Neural cell (in vitro differentiated cells): ENCODE results near the gene BEX2. TPM values are rescaled to one million over a fixed set of nuclear protein-coding genes. Genes with fewer than 3 reads are reported as not detected.

Source experiments
- H2AFZ ChIP-seq: fragments of 200-600, 300-800 bp; sonication (generic), shearing (Covaris generic); 2 replicates; pipeline ENCODE4 v1.6.0; 2014; ENCODE audit warnings: low read depth, mild to moderate bottlenecking, antibody characterized with exemption, low read length, moderate library complexity
- H3F3A ChIP-seq: fragments of 200-600 bp; shearing (Covaris generic); 2 replicates; pipeline ENCODE4 v1.6.1; 2016; ENCODE audit warnings: mild to moderate bottlenecking, moderate library complexity, mixed read lengths, antibody characterized with exemption, low read length; ENCODE audit not compliant: insufficient read depth, poor library complexity, severe bottlenecking
- H3K27ac ChIP-seq: fragments of 200-600, 300-800 bp; sonication (generic), shearing (Covaris generic); 2 replicates; pipeline ENCODE4 v1.5.1; 2014; ENCODE audit warnings: mild to moderate bottlenecking, low read length, moderate library complexity
- H3K27me3 ChIP-seq: fragments of 300-800, 200-600 bp; sonication (generic), shearing (Covaris generic); 2 replicates; pipeline ENCODE4 v1.6.0; 2014; ENCODE audit warnings: mild to moderate bottlenecking, low read depth, low read length, moderate library complexity; ENCODE audit not compliant: insufficient read depth
- H3K36me3 ChIP-seq: fragments of 300-800, 200-600 bp; sonication (generic), shearing (Covaris generic); 2 replicates; pipeline ENCODE4 v1.5.1; 2014; ENCODE audit warnings: mild to moderate bottlenecking, antibody characterized with exemption, low read length, moderate library complexity; ENCODE audit not compliant: insufficient read depth
- H3K4me2 ChIP-seq: fragments of 300-800, 200-600 bp; sonication (generic), shearing (Covaris generic); 2 replicates; pipeline ENCODE4 v1.6.0; 2014; ENCODE audit warnings: mild to moderate bottlenecking, low read length
- H3K4me3 ChIP-seq: fragments of 300-800, 200-600 bp; sonication (generic), shearing (Covaris generic); 2 replicates; pipeline ENCODE4 v1.5.1; 2014; ENCODE audit warnings: mild to moderate bottlenecking, low read length, moderate library complexity
- H3K79me2 ChIP-seq: fragments of 200-600 bp; shearing (Covaris generic); replicated peaks from 2 replicates; pipeline ENCODE4 v1.6.0; 2014; ENCODE audit warnings: mild to moderate bottlenecking, low read length, moderate library complexity; ENCODE audit not compliant: insufficient read depth
- H3K9ac ChIP-seq: fragments of 300-800, 200-600 bp; sonication (generic), shearing (Covaris generic); 2 replicates; pipeline ENCODE4 v1.6.1; 2016; ENCODE audit warnings: mild to moderate bottlenecking, low read length, mixed read lengths
- H3K9me2 ChIP-seq: fragments of 200-600 bp; shearing (Covaris generic); 2 replicates; pipeline ENCODE4 v1.6.1; 2016; ENCODE audit warnings: mild to moderate bottlenecking, low read length, mixed read lengths; ENCODE audit not compliant: insufficient read depth
- H3K9me3 ChIP-seq: fragments of 200-600, 300-800 bp; sonication (generic), shearing (Covaris generic); 2 replicates; pipeline ENCODE4 v1.6.1; 2016; ENCODE audit warnings: mild to moderate bottlenecking, mixed run types, low read length, moderate library complexity, mixed read lengths
- H4K20me1 ChIP-seq: fragments of 200-600 bp; shearing (Covaris generic); 2 replicates; pipeline ENCODE4 v1.6.1; 2016; ENCODE audit warnings: mild to moderate bottlenecking, mixed run types; ENCODE audit not compliant: insufficient read depth
- CTCF ChIP-seq: fragments of 450-650 bp; IDR thresholded peaks from 2 replicates; pipeline ENCODE4 v1.5.1; 2014; ENCODE audit warnings: antibody characterized with exemption, mild to moderate bottlenecking, moderate library complexity; ENCODE audit not compliant: poor library complexity, severe bottlenecking
- EP300 ChIP-seq: fragments of 450-650 bp; conservative IDR thresholded peaks from 2 replicates; pipeline ENCODE4 v1.6.1; 2014; ENCODE audit warnings: antibody characterized with exemption, mild to moderate bottlenecking, moderate library complexity; ENCODE audit not compliant: poor library complexity, severe bottlenecking
- EZH2 ChIP-seq: fragments of 200-600, 300-800 bp; shearing (Covaris generic), sonication (generic); IDR thresholded peaks from 2 replicates; pipeline ENCODE4 v1.6.1; 2014; ENCODE audit warnings: antibody characterized with exemption, low read length, borderline replicate concordance, mild to moderate bottlenecking; ENCODE audit not compliant: insufficient read depth, poor library complexity, severe bottlenecking
- MXI1 ChIP-seq: fragments of 450-650 bp; conservative IDR thresholded peaks from 2 replicates; pipeline ENCODE4 v1.6.1; 2014; ENCODE audit warnings: antibody characterized with exemption, mild to moderate bottlenecking; ENCODE audit not compliant: poor library complexity, severe bottlenecking
- POLR2AphosphoS5 ChIP-seq: IDR thresholded peaks from 2 replicates; pipeline ENCODE4 v1.6.1; 2012
- RAD21 ChIP-seq: fragments of 450-650 bp; conservative IDR thresholded peaks from 2 replicates; pipeline ENCODE4 v1.6.1; 2014; ENCODE audit warnings: antibody characterized with exemption, mild to moderate bottlenecking, moderate library complexity
- SMC3 ChIP-seq: fragments of 450-650 bp; conservative IDR thresholded peaks from 2 replicates; pipeline ENCODE4 v1.6.1; 2014; ENCODE audit warnings: antibody characterized with exemption, mild to moderate bottlenecking, moderate library complexity; ENCODE audit not compliant: poor library complexity
- TAF1 ChIP-seq: IDR thresholded peaks from 2 replicates; pipeline ENCODE4 v1.6.1; 2012; ENCODE audit warnings: low read depth
- polyA plus RNA-seq: library from polyadenylated mRNA; depleted of rRNA; stranded (reverse); fragments of >200 nt; gene quantifications from 2 replicates; pipeline ENCODE4 v1.2.3, GENCODE V29; 2014
- TF ChIP-seq, protein P1 (sequence below): IDR thresholded peaks from 2 replicates; pipeline ENCODE4 v1.6.1; 2012; ENCODE audit warnings: borderline replicate concordance

Gene BEX2
- polyA plus RNA-seq, 1 donor from 2014 or later: 631 TPM

- peak overlapping the region; percentile 90 for H3K9ac ChIP-seq
- TF ChIP-seq POLR2AphosphoS5: no peak
- no peak for TF ChIP-seq EZH2
- no peak for TF ChIP-seq TAF1
- no peak for TF ChIP-seq SMC3
- TF ChIP-seq RAD21: no peak
- no peak for TF ChIP-seq EP300
- TF ChIP-seq MXI1: no peak
- TF ChIP-seq CTCF: no peak
- TF ChIP-seq, protein P1, sequence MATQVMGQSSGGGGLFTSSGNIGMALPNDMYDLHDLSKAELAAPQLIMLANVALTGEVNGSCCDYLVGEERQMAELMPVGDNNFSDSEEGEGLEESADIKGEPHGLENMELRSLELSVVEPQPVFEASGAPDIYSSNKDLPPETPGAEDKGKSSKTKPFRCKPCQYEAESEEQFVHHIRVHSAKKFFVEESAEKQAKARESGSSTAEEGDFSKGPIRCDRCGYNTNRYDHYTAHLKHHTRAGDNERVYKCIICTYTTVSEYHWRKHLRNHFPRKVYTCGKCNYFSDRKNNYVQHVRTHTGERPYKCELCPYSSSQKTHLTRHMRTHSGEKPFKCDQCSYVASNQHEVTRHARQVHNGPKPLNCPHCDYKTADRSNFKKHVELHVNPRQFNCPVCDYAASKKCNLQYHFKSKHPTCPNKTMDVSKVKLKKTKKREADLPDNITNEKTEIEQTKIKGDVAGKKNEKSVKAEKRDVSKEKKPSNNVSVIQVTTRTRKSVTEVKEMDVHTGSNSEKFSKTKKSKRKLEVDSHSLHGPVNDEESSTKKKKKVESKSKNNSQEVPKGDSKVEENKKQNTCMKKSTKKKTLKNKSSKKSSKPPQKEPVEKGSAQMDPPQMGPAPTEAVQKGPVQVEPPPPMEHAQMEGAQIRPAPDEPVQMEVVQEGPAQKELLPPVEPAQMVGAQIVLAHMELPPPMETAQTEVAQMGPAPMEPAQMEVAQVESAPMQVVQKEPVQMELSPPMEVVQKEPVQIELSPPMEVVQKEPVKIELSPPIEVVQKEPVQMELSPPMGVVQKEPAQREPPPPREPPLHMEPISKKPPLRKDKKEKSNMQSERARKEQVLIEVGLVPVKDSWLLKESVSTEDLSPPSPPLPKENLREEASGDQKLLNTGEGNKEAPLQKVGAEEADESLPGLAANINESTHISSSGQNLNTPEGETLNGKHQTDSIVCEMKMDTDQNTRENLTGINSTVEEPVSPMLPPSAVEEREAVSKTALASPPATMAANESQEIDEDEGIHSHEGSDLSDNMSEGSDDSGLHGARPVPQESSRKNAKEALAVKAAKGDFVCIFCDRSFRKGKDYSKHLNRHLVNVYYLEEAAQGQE: no peak
Measured at GRCh38 chrX:103357871-103358270, 47.1 kb upstream of the BEX2 start.

GRCh38 chrX:103356858-103357257 is 46.1 kb upstream of the BEX2 start:
- H4K20me1 ChIP-seq: no peaks in the 10 kb centered on the region
- peak overlapping the region; percentile 79 for H3K4me3 ChIP-seq
- peak overlapping the region; percentile 84 for H3K27ac ChIP-seq
- peak overlapping the region; percentile 90 for H3K9ac ChIP-seq
- H3K27me3 ChIP-seq: no peaks in the 10 kb centered on the region
- peak; percentile 29 for TF ChIP-seq POLR2AphosphoS5
- TF ChIP-seq EP300: no peak
- TF ChIP-seq MXI1: peak; percentile 4
- H3F3A ChIP-seq: no peaks in the 10 kb centered on the region
- H2AFZ ChIP-seq: peak overlapping the region; percentile 4
- H3K9me2 ChIP-seq: no peaks in the 10 kb centered on the region
- peaks cover 4% of the 10 kb centered on the region for H3K79me2 ChIP-seq
- H3K4me2 ChIP-seq: peak overlapping the region; percentile 73
- no peaks in the 10 kb centered on the region for H3K9me3 ChIP-seq
- H3K36me3 ChIP-seq: no peaks in the 10 kb centered on the region

More at GRCh38 chrX:103357871-103358270, 47.1 kb upstream of the BEX2 start:
- H3K36me3 ChIP-seq: no peaks in the 10 kb centered on the region
- H3F3A ChIP-seq: no peaks in the 10 kb centered on the region
- H3K27ac ChIP-seq: no peak overlapping the region
- H2AFZ ChIP-seq: no peak overlapping the region
- peak overlapping the region; percentile 73 for H3K4me2 ChIP-seq
- H3K79me2 ChIP-seq: peaks cover 4% of the 10 kb centered on the region
- peak overlapping the region; percentile 79 for H3K4me3 ChIP-seq
- H4K20me1 ChIP-seq: no peaks in the 10 kb centered on the region
- H3K9me2 ChIP-seq: no peaks in the 10 kb centered on the region
- no peaks in the 10 kb centered on the region for H3K9me3 ChIP-seq
- H3K27me3 ChIP-seq: no peaks in the 10 kb centered on the region
